Brain microvascular endothelial cell (primary cell): ENCODE data around the gene PSRC1.

Experiments used
- DNase-seq: peaks from one replicate; pipeline ENCODE4 v3.0.0-alpha.2; 2020
- H3K27ac ChIP-seq: fragments of 250-450 bp; sonication (Bioruptor Pico); 2 replicates; pipeline ENCODE4 v1.5.1; 2020; ENCODE audit warnings: mild to moderate bottlenecking, moderate library complexity
- H3K27me3 ChIP-seq: fragments of 250-450 bp; sonication (Bioruptor Pico); replicated peaks from 2 replicates; pipeline ENCODE4 v1.5.1; 2020; ENCODE audit warnings: mild to moderate bottlenecking
- H3K36me3 ChIP-seq: fragments of 250-450 bp; sonication (Bioruptor Pico); replicated peaks from 2 replicates; pipeline ENCODE4 v1.5.1; 2020; ENCODE audit warnings: mild to moderate bottlenecking
- H3K4me3 ChIP-seq: 2 replicates; pipeline ENCODE4 v1.5.1; 2011; ENCODE audit warnings: low read depth, mild to moderate bottlenecking, control low read depth, low read length, moderate library complexity
- CTCF ChIP-seq: IDR thresholded peaks from 2 replicates; pipeline ENCODE4 v1.5.1; 2011; ENCODE audit warnings: low read depth, mild to moderate bottlenecking, moderate library complexity, low read length, control low read depth, inconsistent platforms; ENCODE audit errors: missing control alignments
- in situ Hi-C: cut with HindIII; loops from 2 replicates; pipeline ENCODE4 v1.10.0; 2017; ENCODE audit warnings: low sequenced_read_pairs, low pct_ligation_motif_present

Gene PSRC1

GRCh38 chr1:109264379-109264755, 18.6 kb downstream of the PSRC1 start:
- Histone ChIP-seq H3K4me3 (no peak overlapping the region), H3K27ac (no peak overlapping the region), H3K36me3 (no peaks in the 10 kb centered on the region), H3K27me3 (no peaks in the 10 kb centered on the region)
- no peak for DNase-seq
- in situ Hi-C loops, result no loop called here
- no peak for TF ChIP-seq CTCF

- H3K27ac ChIP-seq, result no peak overlapping the region
Measured at GRCh38 chr1:109263597-109264378, 19.2 kb downstream of the PSRC1 start.

GRCh38 chr1:109263234-109263596, 19.7 kb downstream of the PSRC1 start:
- H3K4me3 ChIP-seq, result no peak overlapping the region
- H3K36me3 ChIP-seq, result no peaks in the 10 kb centered on the region

More at GRCh38 chr1:109263597-109264378, 19.2 kb downstream of the PSRC1 start:
- in situ Hi-C loops, result no loop called here
- TF ChIP-seq CTCF, result peak; percentile 99
- DNase-seq, result peak; percentile 65
- no peaks in the 10 kb centered on the region for H3K27me3 ChIP-seq
- H3K4me3 ChIP-seq, result no peak overlapping the region
- H3K36me3 ChIP-seq, result no peaks in the 10 kb centered on the region

GRCh38 chr1:109262231-109263055, 20.5 kb downstream of the PSRC1 start:
- Histone ChIP-seq H3K27me3 (no peaks in the 10 kb centered on the region), H3K27ac (no peak overlapping the region), H3K36me3 (no peaks in the 10 kb centered on the region), H3K4me3 (no peak overlapping the region)
- TF ChIP-seq CTCF, result no peak
- no peak for DNase-seq
- in situ Hi-C loops, result no loop called here

More at GRCh38 chr1:109263234-109263596, 19.7 kb downstream of the PSRC1 start:
- Histone ChIP-seq H3K27me3 (no peaks in the 10 kb centered on the region), H3K27ac (no peak overlapping the region)
- in situ Hi-C loops, result no loop called here
- no peak for TF ChIP-seq CTCF
- DNase-seq, result no peak

- in situ Hi-C loops, result no loop called here
- DNase-seq, result no peak
- H3K27ac ChIP-seq, result no peak overlapping the region
- TF ChIP-seq CTCF, result no peak
- H3K36me3 ChIP-seq, result no peaks in the 10 kb centered on the region
- H3K27me3 ChIP-seq, result no peaks in the 10 kb centered on the region
- H3K4me3 ChIP-seq, result no peak overlapping the region
Measured at GRCh38 chr1:109261578-109261977, 21.4 kb downstream of the PSRC1 start.
